Activated CD8-positive, alpha-beta T cell treated with anti-CD3 and anti-CD28 coated beads for 36 hours (primary cell): ENCODE data around the gene ADCY5. TPM values are rescaled to one million over a fixed set of nuclear protein-coding genes. Genes with fewer than 3 reads are reported as not detected.
A peak's percentile ranks its signal among the peaks of the same experiment; 100 is the strongest.

Experiments
- ATAC-seq: fragments of 200-7000 bp; cut with Tn5 transposase; one replicate; pipeline ENCODE4 v1.10.0; 2021; ENCODE audit warnings: mild to moderate bottlenecking, moderate library complexity
- CTCF ChIA-PET: fragments of 350-600 bp; sonication (Branson Sonifier 250); formaldehyde crosslinking; loops from one replicate; lab custom pipeline; 2021; ENCODE audit warnings: antibody characterized with exemption; lab: Charles Lee
- POLR2A ChIA-PET: fragments of 350-600 bp; sonication (Branson Sonifier 250); formaldehyde crosslinking; loops from one replicate; lab custom pipeline; 2021; ENCODE audit warnings: antibody characterized with exemption; lab: Charles Lee
- DNase-seq: peaks from one replicate; pipeline ENCODE4 v3.0.0-alpha.2; 2020
- H3K27ac Mint-ChIP-seq: one replicate; pipeline ENCODE4 v1.8.0; 2021; ENCODE audit warnings: mild to moderate bottlenecking, mixed read lengths
- H3K27me3 Mint-ChIP-seq: one replicate; pipeline ENCODE4 v1.8.0; 2021; ENCODE audit warnings: mixed read lengths
- H3K36me3 Mint-ChIP-seq: one replicate; pipeline ENCODE4 v1.8.0; 2021; ENCODE audit warnings: low read depth, mixed read lengths
- H3K4me1 Mint-ChIP-seq: one replicate; pipeline ENCODE4 v1.8.0; 2021; ENCODE audit warnings: low read depth, mixed read lengths
- H3K4me3 Mint-ChIP-seq: one replicate; pipeline ENCODE4 v1.8.0; 2021; ENCODE audit warnings: mild to moderate bottlenecking, moderate library complexity, mixed read lengths
- H3K9me3 Mint-ChIP-seq: one replicate; pipeline ENCODE4 v1.8.0; 2021; ENCODE audit warnings: mixed read lengths
- intact Hi-C: fragments of 100-400 bp; cut with micrococcal nuclease; formaldehyde crosslinking; loops from one replicate; pipeline ENCODE4 v1.10.0; 2022
- total RNA-seq, 2 experiments: library from RNA; stranded (reverse); gene quantifications; one replicate each; pipeline ENCODE4 v1.2.3, GENCODE V29; 2021
- TF ChIP-seq, protein P1 (sequence below): fragments of 200-600 bp; IDR thresholded peaks from one replicate; pipeline ENCODE4 v1.8.0; 2022; ENCODE audit warnings: antibody characterized with exemption, mild to moderate bottlenecking

The ADCY5 gene
- total RNA-seq, 2 experiments from 2014 or later: not detected

DNA sequence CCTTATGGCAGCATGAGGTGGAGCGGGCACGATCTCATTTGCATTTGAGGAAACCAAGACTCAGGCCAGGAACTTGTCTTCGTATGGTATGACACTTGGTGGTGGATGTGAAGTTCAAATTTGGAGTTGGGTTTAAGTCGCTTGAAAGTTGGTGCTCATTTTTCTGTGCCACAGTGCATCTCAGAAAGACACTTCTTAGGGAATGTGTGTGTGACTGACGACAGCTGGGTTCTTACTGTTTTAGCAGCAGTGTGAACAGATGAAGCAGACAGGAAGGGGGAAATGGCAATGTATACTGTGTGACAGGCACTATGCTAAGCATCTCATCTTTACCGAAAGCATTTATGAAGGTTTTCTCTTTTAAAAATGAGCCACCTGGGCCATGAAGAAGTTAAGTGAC lies 171.8 kb downstream of the ADCY5 start:
- CTCF ChIA-PET: no interaction called here
- Mint-ChIP-seq H3K4me3 (no peak overlapping the region), H3K36me3 (peaks cover 5% of the 10 kb centered on the region), H3K9me3 (no peaks in the 10 kb centered on the region), H3K27ac (no peak overlapping the region), H3K27me3 (no peaks in the 10 kb centered on the region), H3K4me1 (no peaks in the 10 kb centered on the region)
- intact Hi-C loops: no loop called here
- POLR2A ChIA-PET: no interaction called here
- no peak for ATAC-seq
- no peak for DNase-seq
- TF ChIP-seq, protein P1, sequence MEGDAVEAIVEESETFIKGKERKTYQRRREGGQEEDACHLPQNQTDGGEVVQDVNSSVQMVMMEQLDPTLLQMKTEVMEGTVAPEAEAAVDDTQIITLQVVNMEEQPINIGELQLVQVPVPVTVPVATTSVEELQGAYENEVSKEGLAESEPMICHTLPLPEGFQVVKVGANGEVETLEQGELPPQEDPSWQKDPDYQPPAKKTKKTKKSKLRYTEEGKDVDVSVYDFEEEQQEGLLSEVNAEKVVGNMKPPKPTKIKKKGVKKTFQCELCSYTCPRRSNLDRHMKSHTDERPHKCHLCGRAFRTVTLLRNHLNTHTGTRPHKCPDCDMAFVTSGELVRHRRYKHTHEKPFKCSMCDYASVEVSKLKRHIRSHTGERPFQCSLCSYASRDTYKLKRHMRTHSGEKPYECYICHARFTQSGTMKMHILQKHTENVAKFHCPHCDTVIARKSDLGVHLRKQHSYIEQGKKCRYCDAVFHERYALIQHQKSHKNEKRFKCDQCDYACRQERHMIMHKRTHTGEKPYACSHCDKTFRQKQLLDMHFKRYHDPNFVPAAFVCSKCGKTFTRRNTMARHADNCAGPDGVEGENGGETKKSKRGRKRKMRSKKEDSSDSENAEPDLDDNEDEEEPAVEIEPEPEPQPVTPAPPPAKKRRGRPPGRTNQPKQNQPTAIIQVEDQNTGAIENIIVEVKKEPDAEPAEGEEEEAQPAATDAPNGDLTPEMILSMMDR: no peak

DNA sequence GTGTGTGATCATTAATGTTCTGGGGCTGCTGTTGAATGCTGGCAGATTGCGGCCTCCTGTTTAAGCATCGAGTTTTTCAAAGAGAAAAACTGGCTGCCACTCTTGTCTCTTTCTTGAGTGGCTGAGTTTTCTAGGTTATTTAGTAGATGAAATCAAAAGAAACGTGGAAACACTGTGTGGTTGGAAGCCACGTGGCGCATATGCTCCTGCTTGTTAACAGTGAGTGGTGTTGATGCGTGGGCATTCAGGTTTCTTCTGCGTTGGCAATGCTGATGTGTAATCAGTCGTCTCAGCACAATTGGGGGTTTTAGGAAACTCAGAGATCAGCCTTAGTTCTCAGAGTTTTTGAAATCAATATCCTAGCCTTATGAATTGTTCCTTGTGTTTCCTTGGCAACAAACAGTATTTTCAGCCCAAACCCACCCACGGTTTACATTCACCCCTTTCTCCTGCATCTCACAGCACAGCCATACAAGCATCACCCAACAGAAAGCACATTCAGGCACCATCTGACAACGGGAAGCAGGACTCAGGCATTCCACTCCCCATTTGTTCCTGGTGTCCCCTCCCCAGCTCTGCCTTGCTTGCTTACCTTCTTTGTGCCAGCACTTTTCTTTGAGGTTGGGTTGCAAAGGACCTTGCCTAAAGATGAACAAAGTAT lies 172.4 kb downstream of the ADCY5 start:
- CTCF ChIA-PET: no interaction called here
- POLR2A ChIA-PET: no interaction called here
- no peak for ATAC-seq

DNA sequence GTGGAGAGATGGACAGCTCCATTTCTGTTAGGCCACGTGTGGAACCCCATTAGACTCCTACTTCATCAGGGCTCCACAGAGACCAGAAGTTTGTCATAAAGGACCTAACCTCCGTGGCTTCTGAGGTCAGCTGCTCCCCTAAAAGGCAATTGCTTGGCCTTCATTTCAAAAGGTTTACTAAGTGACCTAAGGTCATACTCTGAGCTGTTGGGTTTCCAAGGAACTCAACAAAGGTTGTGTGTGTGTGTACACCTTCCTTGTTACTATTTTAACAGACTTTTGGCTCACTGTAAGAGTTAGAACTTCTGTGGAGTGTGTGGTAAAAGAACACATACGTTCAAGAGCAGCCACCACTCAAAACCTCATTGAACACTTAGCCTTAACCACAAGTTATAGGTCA lies 173.2 kb downstream of the ADCY5 start:
- Mint-ChIP-seq H3K27me3 (no peaks in the 10 kb centered on the region), H3K27ac (no peak overlapping the region), H3K4me1 (no peaks in the 10 kb centered on the region), H3K4me3 (no peak overlapping the region), H3K36me3 (peaks cover 12% of the 10 kb centered on the region), H3K9me3 (no peaks in the 10 kb centered on the region)
- peak; percentile 58 for ATAC-seq
- ChIA-PET CTCF (no interaction called here), POLR2A (no interaction called here)
- intact Hi-C loops: no loop called here
- TF ChIP-seq, protein P1: no peak
- DNase-seq: peak; percentile 37

More for the DNA sequence above, 172.4 kb downstream of the ADCY5 start:
- Mint-ChIP-seq H3K4me3 (no peak overlapping the region), H3K27me3 (no peaks in the 10 kb centered on the region), H3K4me1 (no peaks in the 10 kb centered on the region), H3K36me3 (peaks cover 9% of the 10 kb centered on the region), H3K9me3 (no peaks in the 10 kb centered on the region), H3K27ac (no peak overlapping the region)
- DNase-seq: no peak
- intact Hi-C loops: no loop called here
- TF ChIP-seq, protein P1: no peak

DNA sequence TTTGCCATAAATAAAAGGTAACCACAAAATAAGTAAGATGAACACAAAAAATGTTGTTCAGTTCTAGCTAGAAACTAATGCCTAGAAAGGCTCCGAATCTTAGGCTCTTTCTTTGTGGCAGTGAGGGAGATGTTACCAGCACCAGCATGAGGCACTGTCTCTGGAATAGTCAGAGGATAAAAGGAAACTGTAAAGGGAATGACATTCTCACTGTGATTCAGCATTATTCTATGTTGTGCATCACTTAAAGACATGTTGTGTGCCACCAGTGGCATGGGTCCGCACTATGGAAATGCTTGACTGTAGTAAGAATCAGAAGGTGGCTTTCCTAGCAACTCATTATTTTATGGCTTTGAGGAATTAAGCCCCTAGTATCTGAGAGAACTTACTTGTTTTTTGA lies 176.3 kb downstream of the ADCY5 start:
- POLR2A ChIA-PET: no interaction called here
- Mint-ChIP-seq H3K4me3 (no peak overlapping the region), H3K27me3 (no peaks in the 10 kb centered on the region), H3K27ac (no peak overlapping the region), H3K9me3 (no peaks in the 10 kb centered on the region), H3K36me3 (peaks cover 14% of the 10 kb centered on the region), H3K4me1 (no peaks in the 10 kb centered on the region)
- CTCF ChIA-PET: no interaction called here
- DNase-seq (no peak), ATAC-seq (no peak)
- intact Hi-C loops: no loop called here
- TF ChIP-seq, protein P1: no peak

DNA sequence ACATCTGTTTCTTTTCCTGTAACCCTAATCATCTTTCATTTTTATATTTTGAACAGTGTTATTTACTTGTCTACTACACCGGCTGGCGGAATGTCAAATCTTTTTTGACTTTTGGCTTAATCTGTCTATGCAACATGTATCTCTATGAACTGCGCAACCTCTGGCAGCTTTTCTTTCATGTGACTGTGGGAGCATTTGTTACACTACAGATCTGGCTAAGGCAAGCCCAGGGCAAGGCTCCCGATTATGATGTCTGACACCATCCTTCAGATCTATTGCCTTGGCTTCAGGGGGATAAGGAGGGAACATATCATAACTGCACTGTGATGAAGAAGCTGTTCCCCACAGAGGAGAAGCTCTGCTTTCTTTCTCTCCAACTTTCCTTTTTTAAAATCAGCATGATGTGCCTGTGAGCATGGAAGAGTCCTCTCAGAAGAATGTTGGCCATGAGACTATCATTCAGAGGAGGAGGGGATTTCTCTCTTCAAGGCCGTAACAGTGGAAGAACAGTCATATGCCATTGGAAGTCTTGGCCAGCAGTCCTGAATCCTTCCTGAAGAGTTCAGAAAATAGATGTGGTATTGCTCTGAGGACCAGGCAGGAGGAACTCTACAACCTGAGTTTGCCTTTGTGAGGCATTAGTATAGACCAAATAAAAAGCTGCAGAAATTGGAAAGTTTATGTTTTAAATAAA lies 177.3 kb downstream of the ADCY5 start:
- ChIA-PET CTCF (no interaction called here), POLR2A (no interaction called here)
- DNase-seq: no peak
- Mint-ChIP-seq H3K36me3 (peaks cover 22% of the 10 kb centered on the region), H3K27me3 (no peaks in the 10 kb centered on the region), H3K9me3 (no peaks in the 10 kb centered on the region), H3K4me1 (no peaks in the 10 kb centered on the region), H3K4me3 (no peak overlapping the region), H3K27ac (no peak overlapping the region)
- intact Hi-C loops: no loop called here
- TF ChIP-seq, protein P1: no peak
- no peak for ATAC-seq
